Liver (tissue), 9 donors: ENCODE results near the gene GLI2. TPM values are rescaled to one million over a fixed set of nuclear protein-coding genes. Genes with fewer than 3 reads are reported as not detected.

Source experiments
- DNase-seq: peaks from one replicate; pipeline ENCODE4 v3.0.0-alpha.2; 2017; ENCODE audit warnings: low spot score
- H3K27ac ChIP-seq, 2 donors: one replicate each; pipeline ENCODE4 v1.7.0; 2013; ENCODE audit warnings: inconsistent platforms in 2 of 2, low read length in 2 of 2, control low read depth in 1 of 2, low read depth in 1 of 2, mild to moderate bottlenecking in 1 of 2
- H3K27me3 ChIP-seq, 4 donors: one replicate each; pipeline versions ENCODE4 v1.6.1 to v1.7.0; 2013; ENCODE audit warnings: low read length in 3 of 4, inconsistent platforms in 1 of 4, mild to moderate bottlenecking in 1 of 4, moderate library complexity in 1 of 4; ENCODE audit not compliant: control insufficient read depth in 4 of 4, insufficient read depth in 4 of 4
- H3K36me3 ChIP-seq, 4 donors: one replicate each; pipeline versions ENCODE4 v1.6.1 to v1.7.0; 2013; ENCODE audit warnings: low read length in 3 of 4, mild to moderate bottlenecking in 3 of 4, low read depth in 1 of 4, moderate library complexity in 1 of 4; ENCODE audit not compliant: control insufficient read depth in 4 of 4, insufficient read depth in 3 of 4
- H3K4me1 ChIP-seq, 4 donors: one replicate each; pipeline versions ENCODE4 v1.6.1 to v1.7.0; 2013; ENCODE audit warnings: low read length in 3 of 4, mild to moderate bottlenecking in 3 of 4, moderate library complexity in 1 of 4; ENCODE audit not compliant: control insufficient read depth in 4 of 4, insufficient read depth in 4 of 4
- H3K4me3 ChIP-seq, 3 donors: one replicate each; pipeline versions ENCODE4 v1.6.1 to v1.7.0; 2013; ENCODE audit warnings: low read length in 3 of 3, control low read depth in 1 of 3, low read depth in 1 of 3, mild to moderate bottlenecking in 1 of 3
- H3K9ac ChIP-seq, 2 donors: one replicate each; pipeline ENCODE4 v1.7.0; 2013; ENCODE audit warnings: low read length in 2 of 2, mild to moderate bottlenecking in 2 of 2, moderate library complexity in 2 of 2, control low read depth in 1 of 2, low read depth in 1 of 2
- H3K9me3 ChIP-seq, 4 donors: one replicate each; pipeline versions ENCODE4 v1.6.1 to v1.7.0; 2013; ENCODE audit warnings: low read length in 3 of 4; ENCODE audit not compliant: control insufficient read depth in 4 of 4
- FOXA1 ChIP-seq: IDR thresholded peaks from 2 replicates; pipeline ENCODE4 v1.6.1; 2016; ENCODE audit warnings: antibody characterized with exemption
- FOXA2 ChIP-seq: IDR thresholded peaks from 2 replicates; pipeline ENCODE4 v1.6.1; 2016; ENCODE audit warnings: antibody characterized with exemption
- GABPA ChIP-seq, 2 donors: IDR thresholded peaks in 1 of 2; conservative IDR thresholded peaks in 1 of 2; 2 replicates each; pipeline ENCODE4 v1.6.1; 2016; ENCODE audit warnings: antibody characterized with exemption in 2 of 2, mild to moderate bottlenecking in 1 of 2, moderate library complexity in 1 of 2
- HNF4A ChIP-seq, 2 donors: conservative IDR thresholded peaks; 2 replicates each; pipeline ENCODE4 v1.6.1; 2016; ENCODE audit warnings: antibody characterized with exemption in 2 of 2, mild to moderate bottlenecking in 2 of 2
- HNF4G ChIP-seq: IDR thresholded peaks from 2 replicates; pipeline ENCODE4 v1.6.1; 2016; ENCODE audit warnings: antibody characterized with exemption
- JUND ChIP-seq, 2 donors: IDR thresholded peaks; 2 replicates each; pipeline ENCODE4 v1.6.1; 2016; ENCODE audit warnings: antibody characterized with exemption in 2 of 2
- NR2F2 ChIP-seq: IDR thresholded peaks from 2 replicates; pipeline ENCODE4 v1.6.1; 2016; ENCODE audit warnings: antibody characterized with exemption
- RAD21 ChIP-seq, 2 donors: IDR thresholded peaks; 2 replicates each; pipeline ENCODE4 v1.6.1; 2016; ENCODE audit warnings: antibody characterized with exemption in 2 of 2, mild to moderate bottlenecking in 2 of 2
- RXRA ChIP-seq, 2 donors: IDR thresholded peaks; 2 replicates each; pipeline ENCODE4 v1.6.1; 2017 to 2018; ENCODE audit warnings: antibody characterized with exemption in 2 of 2, mild to moderate bottlenecking in 1 of 2
- SP1 ChIP-seq: IDR thresholded peaks from 2 replicates; pipeline ENCODE4 v1.6.1; 2018; ENCODE audit warnings: antibody characterized with exemption, mild to moderate bottlenecking
- TAF1 ChIP-seq: conservative IDR thresholded peaks from 2 replicates; pipeline ENCODE4 v1.6.1; 2016; ENCODE audit warnings: antibody characterized with exemption, mild to moderate bottlenecking
- YY1 ChIP-seq: IDR thresholded peaks from 2 replicates; pipeline ENCODE4 v1.6.1; 2016; ENCODE audit warnings: antibody characterized with exemption, mild to moderate bottlenecking
- WGBS: extraction: QIAGEN DNeasy Blood & Tissue Kit; methylation state at CpG from one replicate; pipeline ENCODE4 v1.1.7; 2013; 5-methylcytosine and 5-hydroxymethylcytosine counted together
- polyA plus RNA-seq, 2 donors: library from polyadenylated mRNA; stranded (reverse) in 1 of 2; unstranded in 1 of 2; fragments of 200-250 nt in 1 of 2; fragments of >200 nt in 1 of 2; fragmentation: Nextera tagmentation in 1 of 2; extraction: Ambion mirVana in 1 of 2; gene quantifications; one replicate each; pipeline versions ENCODE4 v1.2.1 to v1.2.3, GENCODE V29; 2013 to 2015
- total RNA-seq, 2 donors: library from RNA; depleted of rRNA; stranded (reverse); fragments of >200 nt; gene quantifications; one replicate each; pipeline ENCODE4 v1.2.3, GENCODE V29; 2014
- TF ChIP-seq, protein P1 (sequence below): IDR thresholded peaks from 2 replicates; pipeline ENCODE4 v1.6.1; 2016; ENCODE audit warnings: antibody characterized with exemption
- TF ChIP-seq, protein P2 (sequence below): IDR thresholded peaks from 2 replicates; pipeline ENCODE4 v1.6.1; 2016; ENCODE audit warnings: antibody characterized with exemption
- TF ChIP-seq, protein P3 (sequence below): IDR thresholded peaks from 2 replicates; pipeline ENCODE4 v1.6.1; 2016; ENCODE audit warnings: antibody characterized with exemption, mild to moderate bottlenecking
- TF ChIP-seq, protein P4 (sequence below): fragments of 150-350 bp; IDR thresholded peaks from 2 replicates; pipeline ENCODE4 v1.5.1; 2017; ENCODE audit warnings: improper control_type of control experiment, low read depth, low read length; ENCODE audit not compliant: missing input control
- TF ChIP-seq, protein P5 (sequence below): IDR thresholded peaks from 2 replicates; pipeline ENCODE4 v1.6.1; 2016; ENCODE audit warnings: antibody characterized with exemption
- donor health status: healthy.
- donor health status: healthy.
- donor health status: healthy.
- donor health status: healthy.
- donor health status: healthy.

GLI2 gene
- total and polyA plus RNA-seq, 4 donors, result 0.04 to 0.16 (median 0.11) TPM

DNA sequence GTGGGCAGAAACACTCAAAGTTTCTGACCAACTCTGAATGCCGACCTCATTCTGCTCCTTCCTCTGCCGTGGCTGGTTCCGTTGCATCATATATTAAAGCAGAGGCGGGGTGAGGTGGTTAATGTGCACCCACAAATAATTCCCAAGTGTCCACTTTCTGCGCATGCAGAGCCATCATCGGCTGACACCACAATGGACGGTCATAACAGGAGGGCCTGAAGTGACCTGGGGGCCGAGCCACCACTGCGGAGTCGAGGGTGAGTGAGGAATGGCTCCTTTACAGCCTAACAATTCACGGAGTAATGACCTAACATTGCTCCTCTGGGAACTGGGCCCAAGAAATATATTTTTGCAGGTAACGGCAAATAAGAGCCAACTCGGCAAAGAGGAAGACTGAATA is 32.9 kb upstream of the GLI2 start:
- no peak for DNase-seq
- 89% methylated on average over 13 of the region's 13 CpGs for WGBS
- Histone ChIP-seq H3K9ac (no peak overlapping the region), H3K36me3 (no peaks in the 10 kb centered on the region), H3K27me3 (peaks cover 0 to 6% (median 2%) of the 10 kb centered on the region in 4 donors), H3K4me3 (no peak overlapping the region), H3K9me3 (no peaks in the 10 kb centered on the region), H3K4me1 (no peaks in the 10 kb centered on the region), H3K27ac (no peak overlapping the region)
- TF ChIP-seq FOXA1 (no peak), RAD21 (IDR thresholded peaks at IDR 0.05) (no peak), FOXA2 (no peak), GABPA (IDR thresholded peaks at IDR 0.05 in 1 of 2, conservative IDR thresholded peaks at IDR 0.05 in 1 of 2) (no peak), HNF4G (no peak)
- TF ChIP-seq, protein P1, sequence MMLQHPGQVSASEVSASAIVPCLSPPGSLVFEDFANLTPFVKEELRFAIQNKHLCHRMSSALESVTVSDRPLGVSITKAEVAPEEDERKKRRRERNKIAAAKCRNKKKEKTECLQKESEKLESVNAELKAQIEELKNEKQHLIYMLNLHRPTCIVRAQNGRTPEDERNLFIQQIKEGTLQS, result no peak
- TF ChIP-seq, protein P2, sequence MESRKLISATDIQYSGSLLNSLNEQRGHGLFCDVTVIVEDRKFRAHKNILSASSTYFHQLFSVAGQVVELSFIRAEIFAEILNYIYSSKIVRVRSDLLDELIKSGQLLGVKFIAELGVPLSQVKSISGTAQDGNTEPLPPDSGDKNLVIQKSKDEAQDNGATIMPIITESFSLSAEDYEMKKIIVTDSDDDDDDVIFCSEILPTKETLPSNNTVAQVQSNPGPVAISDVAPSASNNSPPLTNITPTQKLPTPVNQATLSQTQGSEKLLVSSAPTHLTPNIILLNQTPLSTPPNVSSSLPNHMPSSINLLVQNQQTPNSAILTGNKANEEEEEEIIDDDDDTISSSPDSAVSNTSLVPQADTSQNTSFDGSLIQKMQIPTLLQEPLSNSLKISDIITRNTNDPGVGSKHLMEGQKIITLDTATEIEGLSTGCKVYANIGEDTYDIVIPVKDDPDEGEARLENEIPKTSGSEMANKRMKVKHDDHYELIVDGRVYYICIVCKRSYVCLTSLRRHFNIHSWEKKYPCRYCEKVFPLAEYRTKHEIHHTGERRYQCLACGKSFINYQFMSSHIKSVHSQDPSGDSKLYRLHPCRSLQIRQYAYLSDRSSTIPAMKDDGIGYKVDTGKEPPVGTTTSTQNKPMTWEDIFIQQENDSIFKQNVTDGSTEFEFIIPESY, result no peak

DNA sequence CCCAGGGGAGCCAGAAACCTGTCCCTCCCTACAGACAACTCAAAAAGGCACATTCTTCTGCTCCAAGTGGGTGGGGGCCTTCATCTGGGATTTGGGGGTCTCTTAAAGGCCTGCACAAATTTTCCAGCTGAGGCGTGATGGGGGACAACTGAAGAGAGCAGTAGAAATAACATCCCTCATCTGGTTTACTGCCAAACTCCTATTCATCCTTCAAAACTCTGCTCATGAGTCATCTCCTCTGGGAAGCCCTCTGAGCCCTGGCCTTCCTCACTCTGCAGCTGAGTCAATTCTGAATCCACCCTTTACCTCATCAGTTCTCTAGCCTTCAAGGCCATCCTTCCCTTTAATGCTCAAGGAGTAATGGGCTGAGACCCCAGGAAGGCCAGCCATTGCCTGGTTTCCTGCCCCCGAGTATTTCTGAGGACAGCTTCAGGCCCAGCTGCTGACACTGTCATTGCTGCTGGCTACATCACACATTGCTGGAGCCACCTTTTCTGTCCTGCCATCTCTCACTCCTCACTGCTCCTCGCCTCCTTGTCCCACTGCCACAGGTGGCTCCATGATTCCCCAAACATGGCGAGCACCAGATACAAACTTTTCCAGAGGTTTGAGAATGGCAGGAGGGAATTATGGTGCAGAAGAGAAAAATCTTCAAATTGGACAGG is 32.2 kb upstream of the GLI2 start:
- Histone ChIP-seq H3K4me1 (no peaks in the 10 kb centered on the region), H3K27ac (no peak overlapping the region), H3K4me3 (no peak overlapping the region), H3K36me3 (no peaks in the 10 kb centered on the region), H3K9me3 (no peaks in the 10 kb centered on the region), H3K9ac (no peak overlapping the region), H3K27me3 (peaks cover 0 to 6% (median 2%) of the 10 kb centered on the region in 4 donors)
- TF ChIP-seq RXRA (IDR thresholded peaks at IDR 0.05) (no peak), SP1 (no peak), JUND (IDR thresholded peaks at IDR 0.05) (no peak), YY1 (no peak), HNF4A (conservative IDR thresholded peaks at IDR 0.05) (no peak), HNF4G (no peak), TAF1 (no peak), RAD21 (IDR thresholded peaks at IDR 0.05) (no peak), NR2F2 (no peak), FOXA1 (no peak), FOXA2 (no peak)
- TF ChIP-seq, protein P2, result no peak
- TF ChIP-seq, protein P3, sequence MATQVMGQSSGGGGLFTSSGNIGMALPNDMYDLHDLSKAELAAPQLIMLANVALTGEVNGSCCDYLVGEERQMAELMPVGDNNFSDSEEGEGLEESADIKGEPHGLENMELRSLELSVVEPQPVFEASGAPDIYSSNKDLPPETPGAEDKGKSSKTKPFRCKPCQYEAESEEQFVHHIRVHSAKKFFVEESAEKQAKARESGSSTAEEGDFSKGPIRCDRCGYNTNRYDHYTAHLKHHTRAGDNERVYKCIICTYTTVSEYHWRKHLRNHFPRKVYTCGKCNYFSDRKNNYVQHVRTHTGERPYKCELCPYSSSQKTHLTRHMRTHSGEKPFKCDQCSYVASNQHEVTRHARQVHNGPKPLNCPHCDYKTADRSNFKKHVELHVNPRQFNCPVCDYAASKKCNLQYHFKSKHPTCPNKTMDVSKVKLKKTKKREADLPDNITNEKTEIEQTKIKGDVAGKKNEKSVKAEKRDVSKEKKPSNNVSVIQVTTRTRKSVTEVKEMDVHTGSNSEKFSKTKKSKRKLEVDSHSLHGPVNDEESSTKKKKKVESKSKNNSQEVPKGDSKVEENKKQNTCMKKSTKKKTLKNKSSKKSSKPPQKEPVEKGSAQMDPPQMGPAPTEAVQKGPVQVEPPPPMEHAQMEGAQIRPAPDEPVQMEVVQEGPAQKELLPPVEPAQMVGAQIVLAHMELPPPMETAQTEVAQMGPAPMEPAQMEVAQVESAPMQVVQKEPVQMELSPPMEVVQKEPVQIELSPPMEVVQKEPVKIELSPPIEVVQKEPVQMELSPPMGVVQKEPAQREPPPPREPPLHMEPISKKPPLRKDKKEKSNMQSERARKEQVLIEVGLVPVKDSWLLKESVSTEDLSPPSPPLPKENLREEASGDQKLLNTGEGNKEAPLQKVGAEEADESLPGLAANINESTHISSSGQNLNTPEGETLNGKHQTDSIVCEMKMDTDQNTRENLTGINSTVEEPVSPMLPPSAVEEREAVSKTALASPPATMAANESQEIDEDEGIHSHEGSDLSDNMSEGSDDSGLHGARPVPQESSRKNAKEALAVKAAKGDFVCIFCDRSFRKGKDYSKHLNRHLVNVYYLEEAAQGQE, result no peak
- TF ChIP-seq, protein P4, sequence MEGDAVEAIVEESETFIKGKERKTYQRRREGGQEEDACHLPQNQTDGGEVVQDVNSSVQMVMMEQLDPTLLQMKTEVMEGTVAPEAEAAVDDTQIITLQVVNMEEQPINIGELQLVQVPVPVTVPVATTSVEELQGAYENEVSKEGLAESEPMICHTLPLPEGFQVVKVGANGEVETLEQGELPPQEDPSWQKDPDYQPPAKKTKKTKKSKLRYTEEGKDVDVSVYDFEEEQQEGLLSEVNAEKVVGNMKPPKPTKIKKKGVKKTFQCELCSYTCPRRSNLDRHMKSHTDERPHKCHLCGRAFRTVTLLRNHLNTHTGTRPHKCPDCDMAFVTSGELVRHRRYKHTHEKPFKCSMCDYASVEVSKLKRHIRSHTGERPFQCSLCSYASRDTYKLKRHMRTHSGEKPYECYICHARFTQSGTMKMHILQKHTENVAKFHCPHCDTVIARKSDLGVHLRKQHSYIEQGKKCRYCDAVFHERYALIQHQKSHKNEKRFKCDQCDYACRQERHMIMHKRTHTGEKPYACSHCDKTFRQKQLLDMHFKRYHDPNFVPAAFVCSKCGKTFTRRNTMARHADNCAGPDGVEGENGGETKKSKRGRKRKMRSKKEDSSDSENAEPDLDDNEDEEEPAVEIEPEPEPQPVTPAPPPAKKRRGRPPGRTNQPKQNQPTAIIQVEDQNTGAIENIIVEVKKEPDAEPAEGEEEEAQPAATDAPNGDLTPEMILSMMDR, result no peak
- TF ChIP-seq, protein P5, sequence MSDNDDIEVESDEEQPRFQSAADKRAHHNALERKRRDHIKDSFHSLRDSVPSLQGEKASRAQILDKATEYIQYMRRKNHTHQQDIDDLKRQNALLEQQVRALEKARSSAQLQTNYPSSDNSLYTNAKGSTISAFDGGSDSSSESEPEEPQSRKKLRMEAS, result no peak
- 88% methylated on average over 4 of the region's 4 CpGs for WGBS
- DNase-seq, result no peak
